ENCODE measurements around the gene RRP36. TPM values are rescaled to one million over a fixed set of nuclear protein-coding genes. Genes with fewer than 3 reads are reported as not detected.
A peak's percentile ranks its signal among the peaks of the same experiment; 100 is the strongest.

The RRP36 gene
- total RNA-seq, 2 donors from 2014 or later: 31.4 to 78.1 TPM

DNA sequence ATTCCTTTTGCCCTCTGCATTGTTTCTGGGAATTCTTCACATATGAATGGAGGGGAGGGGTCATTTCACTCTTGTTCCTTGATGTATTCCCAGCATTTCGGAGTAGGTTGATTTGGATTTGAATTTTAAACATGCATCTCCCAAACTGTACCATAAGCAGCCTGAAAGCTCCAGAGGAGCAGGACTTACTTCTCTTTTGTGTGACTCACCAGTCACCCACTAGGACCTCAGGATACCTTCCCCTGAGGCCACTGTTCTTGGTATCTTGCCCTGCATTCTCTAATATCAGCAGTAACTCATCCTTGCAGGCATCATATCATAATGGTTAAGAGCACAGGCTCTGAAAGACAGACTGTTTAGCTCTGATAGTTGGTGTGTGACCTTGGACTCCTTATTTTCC, 37.1 kb downstream of the RRP36 start:
- Mint-ChIP-seq H3K4me3 (peak overlapping the region; percentile 95), H3K27me3 (no peaks in the 10 kb centered on the region), H3K27ac (peak overlapping the region; percentile 98), H3K9me3 (no peaks in the 10 kb centered on the region), H3K36me3 (ENCODE audit: low read depth) (peaks cover 53% of the 10 kb centered on the region), H3K4me1 (peaks cover 20% of the 10 kb centered on the region)
- no peak for ATAC-seq (replicated peaks)

DNA sequence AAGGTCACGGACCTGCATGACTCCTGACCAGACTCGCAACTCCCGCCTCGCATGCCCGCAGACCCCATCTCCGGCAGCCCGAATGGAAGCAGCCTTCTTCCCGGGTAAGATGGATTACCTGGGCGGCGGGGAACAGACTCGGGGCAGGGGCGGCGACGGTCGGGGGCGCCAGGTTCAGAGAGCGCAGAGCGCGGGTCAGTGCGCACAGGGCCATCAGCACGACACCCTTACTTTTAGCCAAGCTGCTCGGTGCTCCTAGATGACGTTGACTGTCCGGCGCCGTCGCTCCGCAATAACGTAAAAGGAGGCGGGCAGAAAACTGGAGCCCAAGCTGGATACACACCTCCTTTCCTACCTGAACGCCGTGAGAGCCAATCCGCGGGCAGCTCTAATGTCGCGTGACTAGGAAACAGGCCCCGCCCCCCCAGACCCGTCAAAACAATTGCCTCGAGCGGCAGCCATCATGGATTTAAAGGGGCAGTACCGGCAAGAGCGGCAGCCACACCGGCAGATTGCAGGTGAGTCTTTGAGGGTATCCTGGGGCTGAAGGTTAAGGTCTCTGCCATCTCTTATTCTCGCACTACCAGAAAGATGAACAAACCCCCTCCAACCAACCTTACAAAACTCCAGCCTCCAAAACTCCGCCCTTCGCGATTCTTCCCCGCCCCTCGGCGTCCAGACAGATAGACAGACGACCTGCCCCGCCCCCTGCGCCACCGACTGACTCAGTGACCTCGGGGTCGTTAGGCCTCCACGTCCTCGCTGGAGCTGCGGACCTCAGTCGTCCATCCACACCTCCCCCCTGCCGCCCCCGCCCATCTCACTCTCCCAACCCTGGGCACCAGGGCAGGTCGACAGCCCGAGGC, 38.0 kb downstream of the RRP36 start, which contains the start of the genes KLC4 and MRPL2:
KLC4 (plus strand) TSS at position 464 of the 866 bp plus-strand sequence. CDS start 1,705 bp downstream, outside the sequence.
MRPL2 (minus strand) TSS at position 267 of the 866 bp plus-strand sequence; CDS start at position 214, 53 bp downstream.
- no peaks in the 10 kb centered on the region for H3K9me3 Mint-ChIP-seq
- H3K4me3 Mint-ChIP-seq: peak within 1 kb of the TSS; percentile 95
- H3K27ac Mint-ChIP-seq: peak within 1 kb of the TSS; percentile 98
- H3K36me3 Mint-ChIP-seq (ENCODE audit: low read depth): peaks cover 54% of the 10 kb centered on the region
- H3K27me3 Mint-ChIP-seq: no peaks in the 10 kb centered on the region
- H3K4me1 Mint-ChIP-seq: peaks cover 20% of the 10 kb centered on the region
- ATAC-seq (replicated peaks): peak; percentile 97

DNA sequence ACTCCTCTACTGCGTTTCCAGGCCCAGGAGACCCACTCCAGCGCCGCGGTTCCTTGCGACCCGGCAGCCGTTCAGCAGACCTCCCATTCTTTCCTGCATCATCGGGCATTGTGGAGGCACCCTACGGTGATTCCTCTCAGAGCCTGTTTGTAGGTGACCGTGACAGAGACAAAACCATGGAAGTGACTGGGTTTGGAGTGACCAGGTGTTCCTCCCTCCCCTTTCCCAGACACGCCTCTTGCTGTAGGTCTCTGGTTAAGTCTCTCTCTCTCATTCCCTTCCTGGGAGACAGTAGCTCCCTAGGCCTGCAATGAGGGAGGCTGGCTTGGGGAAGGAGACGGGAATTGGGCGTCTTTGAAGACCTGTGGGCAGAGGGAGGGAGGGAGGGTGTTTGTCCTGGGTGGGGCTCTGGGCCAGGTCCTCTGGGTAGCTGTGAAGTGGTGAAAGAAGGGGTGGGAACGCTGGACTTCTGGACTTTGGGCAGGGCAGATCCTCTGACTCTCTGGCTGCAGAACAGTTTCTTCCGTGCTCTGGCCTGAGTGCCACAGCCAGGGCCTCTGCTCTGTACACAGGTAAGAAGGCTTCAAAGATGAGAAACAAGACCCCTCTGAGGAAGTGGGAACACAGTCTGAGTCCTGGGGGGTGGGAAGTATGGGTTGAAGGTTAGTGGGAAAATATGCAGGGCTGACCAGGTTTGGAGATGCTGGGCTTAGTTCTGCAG, 38.8 kb downstream of the RRP36 start:
- no peaks in the 10 kb centered on the region for H3K27me3 Mint-ChIP-seq
- no peak for ATAC-seq (replicated peaks)
- no peaks in the 10 kb centered on the region for H3K9me3 Mint-ChIP-seq
- peak overlapping the region; percentile 95 for H3K4me3 Mint-ChIP-seq
- peak overlapping the region; percentile 98 for H3K27ac Mint-ChIP-seq
- peaks cover 54% of the 10 kb centered on the region for H3K36me3 Mint-ChIP-seq (ENCODE audit: low read depth)
- peaks cover 20% of the 10 kb centered on the region for H3K4me1 Mint-ChIP-seq

DNA sequence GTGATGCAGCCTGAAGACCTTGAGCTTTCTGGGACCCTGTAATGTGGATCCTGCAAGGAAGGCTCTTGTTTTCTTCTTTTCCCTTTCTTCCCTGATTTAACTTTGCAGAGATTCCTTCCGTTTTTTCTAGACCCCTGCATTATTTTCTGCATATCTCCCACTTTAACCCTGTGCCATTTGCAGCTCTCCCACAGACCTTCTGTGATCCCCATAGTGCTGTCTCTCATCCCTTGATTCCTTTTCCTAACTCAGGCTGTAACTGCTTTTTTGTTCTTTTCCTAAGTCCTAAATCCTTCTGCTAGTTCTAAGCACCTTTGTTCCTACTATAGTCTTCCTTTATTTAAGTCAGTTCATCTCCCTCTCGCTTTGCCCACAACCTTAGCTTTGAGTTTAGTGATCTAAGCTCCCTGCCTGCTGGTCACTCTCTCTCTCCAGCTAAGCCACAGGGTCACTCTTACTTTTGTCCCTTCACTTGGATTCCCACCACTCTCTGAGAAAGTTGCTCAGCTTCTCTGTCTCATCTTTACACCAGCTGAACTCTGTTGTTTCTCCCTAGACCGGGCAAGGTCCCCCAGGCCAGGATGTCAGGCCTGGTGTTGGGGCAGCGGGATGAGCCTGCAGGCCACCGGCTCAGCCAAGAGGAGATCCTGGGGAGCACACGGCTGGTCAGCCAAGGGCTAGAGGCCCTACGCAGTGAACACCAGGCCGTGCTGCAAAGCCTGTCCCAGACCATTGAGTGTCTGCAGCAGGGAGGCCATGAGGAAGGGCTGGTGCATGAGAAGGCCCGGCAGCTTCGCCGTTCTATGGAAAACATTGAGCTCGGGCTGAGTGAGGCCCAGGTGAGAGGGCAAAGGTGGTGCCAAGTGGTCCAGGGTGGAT, 39.6 kb downstream of the RRP36 start:
- Mint-ChIP-seq H3K36me3 (ENCODE audit: low read depth) (peaks cover 46% of the 10 kb centered on the region), H3K27ac (peak overlapping the region; percentile 8), H3K4me1 (peaks cover 20% of the 10 kb centered on the region), H3K9me3 (no peaks in the 10 kb centered on the region), H3K4me3 (peak overlapping the region; percentile 95), H3K27me3 (no peaks in the 10 kb centered on the region)
- ATAC-seq (replicated peaks): no peak

DNA sequence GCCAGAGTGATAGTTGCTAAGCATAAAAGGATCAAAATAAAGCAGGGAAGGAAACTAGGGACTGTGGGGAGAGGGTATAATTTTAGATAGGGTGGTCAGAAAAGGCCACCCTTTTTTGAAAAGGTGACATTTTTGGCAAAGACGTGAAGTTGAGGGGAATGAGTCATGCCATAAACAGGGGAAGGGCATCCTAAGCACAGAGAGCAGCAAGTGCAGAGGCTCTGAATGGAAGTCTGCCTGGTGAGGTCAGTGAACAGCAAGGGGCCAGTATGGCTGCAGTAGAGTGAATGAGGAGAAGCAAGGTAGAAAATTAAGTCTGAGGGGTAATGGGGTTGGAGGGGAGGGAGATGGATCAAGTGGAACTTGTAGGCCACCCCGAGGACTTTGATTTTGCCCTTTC, 40.4 kb downstream of the RRP36 start:
- no peaks in the 10 kb centered on the region for H3K9me3 Mint-ChIP-seq
- peak overlapping the region; percentile 95 for H3K4me3 Mint-ChIP-seq
- H3K36me3 Mint-ChIP-seq (ENCODE audit: low read depth): peaks cover 38% of the 10 kb centered on the region
- no peaks in the 10 kb centered on the region for H3K27me3 Mint-ChIP-seq
- peak overlapping the region; percentile 8 for H3K27ac Mint-ChIP-seq
- ATAC-seq (replicated peaks): no peak
- peaks cover 20% of the 10 kb centered on the region for H3K4me1 Mint-ChIP-seq

DNA sequence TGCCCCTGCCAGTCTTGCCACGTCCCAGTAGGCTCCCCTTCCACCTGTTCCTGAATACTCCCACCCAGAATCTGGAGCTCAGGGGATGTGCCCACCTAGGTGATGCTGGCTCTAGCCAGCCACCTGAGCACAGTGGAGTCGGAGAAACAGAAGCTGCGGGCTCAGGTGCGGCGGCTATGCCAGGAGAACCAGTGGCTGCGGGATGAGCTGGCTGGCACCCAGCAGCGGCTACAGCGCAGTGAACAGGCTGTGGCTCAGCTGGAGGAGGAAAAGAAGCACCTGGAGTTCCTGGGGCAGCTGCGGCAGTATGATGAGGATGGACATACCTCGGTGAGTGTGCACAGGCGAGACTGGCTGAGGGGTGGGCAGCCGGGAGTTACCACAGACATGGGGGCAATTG, 41.4 kb downstream of the RRP36 start:
- Mint-ChIP-seq H3K27ac (no peak overlapping the region), H3K4me3 (no peak overlapping the region), H3K9me3 (no peaks in the 10 kb centered on the region), H3K27me3 (no peaks in the 10 kb centered on the region), H3K36me3 (ENCODE audit: low read depth) (peaks cover 28% of the 10 kb centered on the region), H3K4me1 (peaks cover 20% of the 10 kb centered on the region)
- ATAC-seq (replicated peaks): no peak

DNA sequence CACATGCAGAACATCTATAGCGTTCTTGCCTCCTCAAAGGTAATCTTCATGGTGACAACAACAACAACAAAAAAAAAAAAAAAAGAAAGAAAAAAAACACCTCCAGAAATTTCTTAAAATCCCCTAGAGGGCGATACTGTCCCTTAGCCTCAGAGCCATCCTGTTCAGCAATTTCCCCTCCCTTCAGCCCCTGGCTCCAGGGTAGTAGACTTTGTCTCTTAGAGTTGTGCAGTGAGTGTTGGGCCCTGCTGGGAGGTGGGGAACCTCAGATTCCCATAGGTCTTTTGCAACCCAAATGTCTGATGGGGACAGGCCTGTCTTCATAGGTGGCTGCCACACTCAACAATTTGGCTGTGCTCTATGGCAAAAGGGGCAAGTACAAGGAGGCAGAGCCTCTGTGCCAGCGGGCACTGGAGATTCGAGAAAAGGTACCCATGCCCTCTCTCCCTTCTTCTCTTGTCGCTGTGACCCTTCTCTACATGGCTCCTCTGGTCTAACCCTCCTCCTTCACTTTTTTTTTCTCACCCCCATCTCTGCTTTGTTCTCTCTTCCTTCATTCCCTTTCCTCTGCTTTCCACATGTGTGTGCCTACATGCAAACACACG, 48.7 kb downstream of the RRP36 start:
- H3K27ac Mint-ChIP-seq: peak overlapping the region; percentile 31
- H3K4me3 Mint-ChIP-seq: no peak overlapping the region
- H3K9me3 Mint-ChIP-seq: no peaks in the 10 kb centered on the region
- ATAC-seq (replicated peaks): peak; percentile 50
- H3K36me3 Mint-ChIP-seq (ENCODE audit: low read depth): peaks cover 40% of the 10 kb centered on the region
- H3K27me3 Mint-ChIP-seq: peaks cover 3% of the 10 kb centered on the region
- H3K4me1 Mint-ChIP-seq: no peaks in the 10 kb centered on the region

DNA sequence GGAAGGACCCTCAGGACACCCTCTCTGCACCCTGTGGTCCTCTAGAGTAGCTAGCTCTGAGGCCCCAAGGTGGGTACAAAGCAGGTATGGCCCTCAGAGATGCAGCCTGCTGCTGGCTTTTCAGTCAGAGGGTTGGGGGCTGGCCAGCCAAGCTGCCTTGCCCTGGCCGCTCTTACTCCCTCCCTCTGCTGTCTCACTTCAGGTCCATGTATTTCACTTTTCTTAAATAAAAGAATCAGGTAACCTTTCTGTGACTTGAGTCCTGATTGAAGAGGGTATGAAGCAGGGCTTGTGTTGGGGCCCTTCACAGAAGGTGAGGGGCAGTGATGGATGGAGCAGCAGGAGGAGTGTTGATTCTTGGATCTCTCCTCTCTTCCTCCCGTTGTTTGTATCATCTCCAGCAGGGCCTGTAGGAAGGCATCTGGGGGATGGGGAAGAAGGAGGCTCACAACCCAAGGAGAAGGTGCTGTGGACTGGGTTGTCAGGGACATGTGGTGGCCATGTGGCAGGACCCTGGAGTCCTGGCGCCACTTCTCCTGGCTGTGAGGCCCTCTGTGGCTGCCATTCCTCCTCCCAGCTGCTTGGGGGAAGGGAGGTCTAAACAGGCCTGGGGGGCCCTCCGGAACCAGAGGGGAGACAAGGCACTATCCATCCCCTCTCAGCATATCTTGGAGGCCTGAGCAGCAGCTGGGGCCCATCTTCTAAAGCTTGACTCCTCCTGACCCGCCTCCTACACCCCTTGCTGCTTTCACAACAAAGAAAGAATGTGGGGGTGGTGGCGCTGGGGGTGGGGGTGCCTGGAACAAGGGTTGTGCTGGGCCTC, 53.6 kb downstream of the RRP36 start:
- peaks cover 40% of the 10 kb centered on the region for H3K36me3 Mint-ChIP-seq (ENCODE audit: low read depth)
- H3K4me1 Mint-ChIP-seq: no peaks in the 10 kb centered on the region
- no peak overlapping the region for H3K4me3 Mint-ChIP-seq
- ATAC-seq (replicated peaks): no peak
- no peaks in the 10 kb centered on the region for H3K9me3 Mint-ChIP-seq
- no peak overlapping the region for H3K27ac Mint-ChIP-seq
- H3K27me3 Mint-ChIP-seq: peaks cover 18% of the 10 kb centered on the region

DNA sequence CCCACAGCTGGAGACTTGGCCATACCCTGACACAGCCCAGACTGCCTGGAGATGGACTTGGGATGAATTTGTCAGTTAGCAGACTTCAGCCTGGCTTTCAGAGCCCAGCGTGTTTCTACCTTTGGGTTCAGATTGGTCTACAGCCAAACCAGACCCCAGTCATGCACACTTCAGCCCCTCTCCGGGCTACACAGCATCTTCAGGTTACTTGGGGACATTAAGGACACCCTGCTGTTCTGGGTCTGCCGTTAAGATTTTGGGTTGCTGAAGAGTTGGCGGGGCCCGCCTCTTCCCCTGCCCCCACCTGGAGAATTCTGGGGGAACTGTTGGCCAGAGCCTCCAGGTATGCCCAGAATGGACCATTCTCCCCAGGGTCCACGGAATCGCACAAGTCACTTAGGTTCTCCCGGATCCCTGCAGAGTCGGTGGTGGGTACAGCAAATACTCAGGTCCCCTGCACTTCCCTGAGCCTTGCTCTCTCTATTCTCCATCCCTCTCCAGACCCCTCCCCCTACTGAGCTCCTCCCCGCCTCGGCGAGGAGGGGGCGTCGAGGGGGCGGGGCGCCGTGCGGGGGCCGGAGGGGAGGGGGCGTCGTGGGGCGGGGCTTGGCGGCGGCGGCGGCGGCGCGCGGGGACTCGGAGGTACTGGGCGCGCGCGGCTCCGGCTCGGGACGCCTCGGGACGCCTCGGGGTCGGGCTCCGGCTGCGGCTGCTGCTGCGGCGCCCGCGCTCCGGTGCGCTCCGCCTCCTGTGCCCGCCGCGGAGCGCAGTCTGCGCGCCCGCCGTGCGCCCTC, 54.4 kb downstream of the RRP36 start, which contains the start of gene PTK7:
PTK7 (plus strand) TSS at position 645 of the 794 bp plus-strand sequence. CDS start 175 bp downstream, outside the sequence.
- Mint-ChIP-seq H3K4me3 (peak within 1 kb of the TSS; percentile 31), H3K4me1 (no peaks in the 10 kb centered on the region), H3K9me3 (no peaks in the 10 kb centered on the region), H3K27ac (no peak within 1 kb of the TSS), H3K27me3 (peaks cover 18% of the 10 kb centered on the region), H3K36me3 (ENCODE audit: low read depth) (peaks cover 40% of the 10 kb centered on the region)
- peak; percentile 47 for ATAC-seq (replicated peaks)

DNA sequence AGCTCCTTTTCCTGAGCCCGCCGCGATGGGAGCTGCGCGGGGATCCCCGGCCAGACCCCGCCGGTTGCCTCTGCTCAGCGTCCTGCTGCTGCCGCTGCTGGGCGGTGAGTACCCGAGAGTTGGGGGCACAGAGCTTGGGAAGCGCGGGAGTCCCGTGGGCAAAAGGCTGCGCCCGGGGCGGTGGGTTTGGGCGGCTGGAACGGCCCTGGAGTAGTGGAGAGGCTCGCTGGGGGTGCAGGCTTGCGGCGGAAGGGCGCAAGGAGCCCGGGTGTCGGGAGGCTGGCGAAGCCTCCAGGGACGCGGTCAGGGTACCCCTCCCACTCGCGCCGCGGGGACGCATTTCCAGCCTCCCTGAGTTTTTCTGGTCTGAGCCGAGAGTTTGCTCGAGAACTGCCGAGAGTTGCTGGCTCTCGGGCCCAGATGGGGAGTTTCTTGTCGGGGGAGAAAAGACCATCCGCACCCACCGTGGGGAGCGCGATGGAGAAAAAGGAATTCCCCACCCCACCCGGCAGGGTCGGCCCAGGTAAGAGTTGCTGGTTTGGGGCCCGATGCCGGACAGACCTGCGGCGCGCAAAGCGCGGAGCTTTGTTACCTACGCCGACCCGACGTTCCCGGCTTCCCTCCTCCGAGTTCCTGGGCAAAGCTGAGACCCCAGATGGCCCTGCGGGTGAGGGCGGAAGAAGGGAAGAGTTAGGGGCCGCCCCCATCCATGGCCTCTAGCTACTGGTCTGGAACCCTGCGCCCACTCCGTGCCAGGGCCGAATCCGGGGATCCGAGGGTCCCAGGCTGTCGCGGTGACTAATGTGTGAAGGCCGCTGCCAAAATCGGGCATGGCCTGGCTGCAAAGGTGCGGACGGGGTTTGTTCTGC, 55.3 kb downstream of the RRP36 start:
- no peak overlapping the region for H3K27ac Mint-ChIP-seq
- peak; percentile 21 for ATAC-seq (replicated peaks)
- peaks cover 34% of the 10 kb centered on the region for H3K36me3 Mint-ChIP-seq (ENCODE audit: low read depth)

DNA sequence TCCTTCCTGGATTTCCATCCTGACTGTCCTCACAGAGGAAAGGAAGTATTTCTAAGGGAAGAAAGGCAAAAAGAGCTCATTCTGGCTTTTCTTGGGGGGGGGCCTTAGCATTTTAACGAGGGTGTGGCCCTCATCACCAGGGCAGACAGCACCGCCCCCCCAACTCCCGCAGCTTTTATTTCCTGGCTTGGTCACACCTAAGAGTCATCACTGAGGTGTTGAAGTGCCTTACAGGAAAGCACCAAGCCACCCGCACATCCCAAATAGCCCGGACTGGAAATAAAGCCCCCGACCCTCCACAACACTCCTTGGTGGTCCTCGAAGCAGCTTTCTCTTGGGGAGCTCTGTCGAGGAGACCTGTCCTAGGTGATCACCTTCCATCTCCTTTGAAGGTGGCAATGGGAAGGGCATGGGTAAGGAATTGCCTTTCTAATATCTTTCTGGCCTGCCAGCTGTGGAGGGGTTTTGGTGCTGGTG, 55.9 kb downstream of the RRP36 start:
- Mint-ChIP-seq H3K27me3 (peaks cover 21% of the 10 kb centered on the region), H3K9me3 (no peaks in the 10 kb centered on the region), H3K4me3 (peak overlapping the region; percentile 31), H3K27ac (no peak overlapping the region), H3K4me1 (no peaks in the 10 kb centered on the region), H3K36me3 (ENCODE audit: low read depth) (peaks cover 27% of the 10 kb centered on the region)
- ATAC-seq (replicated peaks): no peak

More for the DNA sequence above, 55.3 kb downstream of the RRP36 start:
- Mint-ChIP-seq H3K9me3 (no peaks in the 10 kb centered on the region), H3K4me3 (peak overlapping the region; percentile 31), H3K4me1 (no peaks in the 10 kb centered on the region), H3K27me3 (peaks cover 21% of the 10 kb centered on the region)

Data from activated T-helper 17 cell treated with anti-CD3 and anti-CD28 coated beads, Interleukin-2, amount 50 U/mL, for 72 hours (primary cell).